ENCODE results near the gene GNAQ.
"Not testable (repeated sequence)": the region's sequence is repeated elsewhere in the genome, so short reads cannot be mapped to it uniquely, and the experiment has no call there.

GNAQ gene

GRCh38 chr9:77866878-77867277, 164.7 kb downstream of the GNAQ start:
- no peak for DNase-seq

GRCh38 chr9:77865385-77866047, 166.1 kb downstream of the GNAQ start:
- no peak for DNase-seq

- no peak for DNase-seq
Measured at GRCh38 chr9:77864211-77864889, 167.3 kb downstream of the GNAQ start.

GRCh38 chr9:77863638-77864037, 168.0 kb downstream of the GNAQ start:
- DNase-seq = not testable (repeated sequence)

- not testable (repeated sequence) for DNase-seq
Measured at GRCh38 chr9:77860953-77861352, 170.7 kb downstream of the GNAQ start.

GRCh38 chr9:77857513-77858259, 173.9 kb downstream of the GNAQ start:
- no peak for DNase-seq

- no peak for DNase-seq
Measured at GRCh38 chr9:77856615-77857014, 175.0 kb downstream of the GNAQ start.

- DNase-seq = no peak
Measured at GRCh38 chr9:77854916-77855311, 176.7 kb downstream of the GNAQ start.

- DNase-seq = no peak
Measured at GRCh38 chr9:77854258-77854915, 177.2 kb downstream of the GNAQ start.

- DNase-seq = no peak
Measured at GRCh38 chr9:77853716-77854115, 177.9 kb downstream of the GNAQ start.

GRCh38 chr9:77851882-77852595, 179.6 kb downstream of the GNAQ start:
- no peak for DNase-seq

GRCh38 chr9:77848897-77849296, 182.7 kb downstream of the GNAQ start:
- no peak for DNase-seq

GRCh38 chr9:77848404-77848803, 183.2 kb downstream of the GNAQ start:
- DNase-seq = no peak

- no peak for DNase-seq
Measured at GRCh38 chr9:77847626-77848025, 184.0 kb downstream of the GNAQ start.

GRCh38 chr9:77847059-77847499, 184.5 kb downstream of the GNAQ start:
- DNase-seq = no peak

- no peak for DNase-seq
Measured at GRCh38 chr9:77844415-77844814, 187.2 kb downstream of the GNAQ start.

- DNase-seq = no peak
Measured at GRCh38 chr9:77843871-77844155, 187.8 kb downstream of the GNAQ start.

- no peak for DNase-seq
Measured at GRCh38 chr9:77843076-77843870, 188.3 kb downstream of the GNAQ start.

GRCh38 chr9:77841739-77842386, 189.7 kb downstream of the GNAQ start:
- no peak for DNase-seq

- DNase-seq = no peak
Measured at GRCh38 chr9:77839459-77840140, 192.0 kb downstream of the GNAQ start.

GRCh38 chr9:77838986-77839385, 192.6 kb downstream of the GNAQ start:
- DNase-seq = no peak

Measured in NCI-H510A treated with DMSO at 0.1 percent for 48 hours (cell line).